NOMO-1 treated with DMSO at 0.1 percent for 48 hours (cell line): Measurements from ENCODE around the gene SEPTIN5.

Experiments used
- DNase-seq: peaks from one replicate; lab custom pipeline; 2025; ENCODE audit not compliant: unreplicated experiment; lab: John Stamatoyannopoulos, UW

Gene SEPTIN5

DNA sequence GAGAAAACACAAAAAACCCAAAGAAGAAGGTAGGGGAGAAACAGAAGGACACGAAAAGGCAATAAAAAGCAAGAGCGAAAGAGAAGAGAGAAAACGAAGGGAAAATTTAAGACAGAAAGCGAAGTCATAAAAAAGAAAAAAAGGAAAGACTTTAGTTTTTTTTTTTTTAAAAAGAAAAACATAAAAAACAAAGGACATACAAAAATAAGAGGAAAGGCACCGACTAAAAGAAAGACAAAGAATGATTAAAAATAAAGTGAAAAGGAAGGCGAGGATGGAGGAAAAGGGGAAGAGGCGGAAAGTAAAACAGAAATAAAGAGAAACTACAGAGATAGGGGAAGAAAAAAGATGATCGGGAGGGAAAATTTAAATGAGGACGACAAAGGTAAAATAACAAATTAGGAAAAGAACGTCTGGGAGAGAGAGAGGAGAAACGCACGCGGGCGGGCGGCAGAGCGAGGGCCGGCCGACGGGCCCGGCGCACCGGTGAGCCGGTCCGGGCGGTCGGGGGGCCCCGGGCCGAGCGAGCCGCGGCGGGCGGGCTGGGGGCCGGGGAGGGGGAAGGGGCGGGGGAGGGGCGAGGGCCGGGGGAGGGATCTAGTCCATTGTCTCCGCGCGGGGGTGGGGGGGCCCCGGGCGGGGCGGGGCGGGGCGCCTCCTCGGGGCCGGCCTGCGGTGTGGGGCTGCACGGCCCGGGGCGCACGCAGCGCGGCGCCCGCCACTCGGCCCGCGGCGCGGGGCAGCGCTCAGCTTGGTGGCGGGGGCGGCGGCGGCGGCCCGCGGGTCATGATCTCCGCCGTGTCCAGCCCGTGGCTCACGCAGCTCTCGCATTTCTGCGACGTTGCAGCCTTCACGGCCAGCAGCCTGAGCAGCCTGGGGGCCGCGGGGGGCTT lies 46.0 kb downstream of the SEPTIN5 start, which contains the start of gene TBX1:
Gene TBX1 (plus strand): TSS at position 721 of the 893 bp plus-strand sequence. CDS start 66 bp downstream, at position 787.
- DNase-seq = no peak

DNA sequence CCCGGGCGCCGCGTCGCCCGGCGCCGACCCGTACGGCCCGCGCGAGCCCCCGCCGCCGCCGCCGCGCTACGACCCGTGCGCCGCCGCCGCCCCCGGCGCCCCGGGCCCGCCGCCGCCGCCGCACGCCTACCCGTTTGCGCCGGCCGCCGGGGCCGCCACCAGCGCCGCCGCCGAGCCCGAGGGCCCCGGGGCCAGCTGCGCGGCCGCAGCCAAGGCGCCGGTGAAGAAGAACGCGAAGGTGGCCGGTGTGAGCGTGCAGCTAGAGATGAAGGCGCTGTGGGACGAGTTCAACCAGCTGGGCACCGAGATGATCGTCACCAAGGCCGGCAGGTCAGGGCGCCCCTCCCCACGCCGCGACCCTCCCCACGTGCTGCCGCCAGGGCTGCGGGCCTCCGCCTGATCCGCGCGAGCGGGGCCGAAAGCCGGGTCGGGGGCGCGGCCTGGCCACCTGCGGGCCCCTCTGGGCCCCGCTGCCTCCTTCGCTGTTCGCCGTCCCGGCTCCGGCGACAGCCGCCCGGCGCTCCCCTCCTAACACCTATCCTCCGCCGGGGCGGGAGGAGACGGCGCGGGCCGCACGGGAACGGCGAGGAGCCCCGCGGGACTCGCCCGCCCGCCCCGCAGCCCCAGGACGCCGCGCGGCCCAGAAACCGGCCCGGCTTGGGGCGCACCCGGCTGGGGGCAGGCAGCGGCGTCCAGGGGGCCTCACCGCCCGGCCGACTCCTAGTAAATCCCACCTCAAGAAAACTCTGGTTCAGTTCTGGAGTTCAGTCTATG lies 46.8 kb downstream of the SEPTIN5 start:
- no peak for DNase-seq

GRCh38 chr22:19761725-19762567 lies 47.6 kb downstream of the SEPTIN5 start:
- DNase-seq = no peak

GRCh38 chr22:19762568-19763457 lies 48.5 kb downstream of the SEPTIN5 start:
- no peak for DNase-seq

DNA sequence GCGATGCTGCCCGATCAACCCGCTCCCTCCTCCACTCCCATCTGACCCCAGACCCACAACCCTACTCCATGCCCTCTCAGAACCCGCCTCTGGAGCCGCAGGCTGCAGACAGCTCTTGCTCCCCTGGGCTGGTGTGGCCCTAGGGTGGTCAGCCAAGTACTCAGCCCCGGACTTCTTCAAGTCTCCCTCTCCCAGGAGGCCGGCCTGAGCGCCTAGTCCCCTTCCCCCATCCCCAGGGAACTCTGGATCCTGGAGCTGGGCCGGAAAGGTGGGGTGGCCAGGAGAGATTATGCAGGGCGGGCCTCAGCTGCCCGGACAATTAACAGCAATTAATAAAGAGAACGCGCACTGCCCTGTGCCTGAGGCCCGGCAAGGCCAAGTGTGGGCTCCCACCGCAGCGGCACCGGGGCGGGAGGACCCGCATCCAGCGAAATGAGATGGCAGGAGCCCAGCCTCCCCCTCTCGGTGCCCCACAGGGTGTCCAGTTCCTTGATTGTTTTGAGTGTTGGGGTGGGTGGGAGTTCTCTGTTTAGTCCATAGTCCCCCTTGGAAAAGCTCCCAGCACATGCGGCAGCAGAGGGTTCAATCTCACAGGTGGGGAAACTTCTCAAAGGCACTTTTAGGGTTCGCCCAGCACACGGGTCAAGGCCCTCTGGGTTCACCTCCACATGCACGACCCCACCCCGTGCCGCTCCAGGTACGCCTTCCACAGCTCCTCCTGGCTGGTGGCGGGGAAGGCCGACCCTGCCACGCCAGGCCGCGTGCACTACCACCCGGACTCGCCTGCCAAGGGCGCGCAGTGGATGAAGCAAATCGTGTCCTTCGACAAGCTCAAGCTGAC lies 49.4 kb downstream of the SEPTIN5 start:
- no peak for DNase-seq

DNA sequence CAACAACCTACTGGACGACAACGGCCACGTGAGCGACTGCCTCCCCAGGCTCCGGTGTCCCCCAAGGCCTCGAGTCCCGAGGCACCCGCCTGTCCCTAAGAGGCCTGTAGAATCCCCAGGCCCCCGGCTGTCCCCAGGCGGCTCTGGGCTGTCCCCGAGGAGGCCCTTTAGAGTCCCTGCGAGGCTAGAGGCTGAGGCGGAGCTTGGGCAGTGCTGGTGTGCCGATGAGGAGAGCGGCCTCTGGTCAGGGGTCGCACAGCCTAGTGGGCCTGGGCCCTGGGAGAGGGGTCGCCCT lies 49.9 kb downstream of the SEPTIN5 start:
- no peak for DNase-seq

GRCh38 chr22:19764636-19765476 lies 50.6 kb downstream of the SEPTIN5 start:
- DNase-seq = no peak

DNA sequence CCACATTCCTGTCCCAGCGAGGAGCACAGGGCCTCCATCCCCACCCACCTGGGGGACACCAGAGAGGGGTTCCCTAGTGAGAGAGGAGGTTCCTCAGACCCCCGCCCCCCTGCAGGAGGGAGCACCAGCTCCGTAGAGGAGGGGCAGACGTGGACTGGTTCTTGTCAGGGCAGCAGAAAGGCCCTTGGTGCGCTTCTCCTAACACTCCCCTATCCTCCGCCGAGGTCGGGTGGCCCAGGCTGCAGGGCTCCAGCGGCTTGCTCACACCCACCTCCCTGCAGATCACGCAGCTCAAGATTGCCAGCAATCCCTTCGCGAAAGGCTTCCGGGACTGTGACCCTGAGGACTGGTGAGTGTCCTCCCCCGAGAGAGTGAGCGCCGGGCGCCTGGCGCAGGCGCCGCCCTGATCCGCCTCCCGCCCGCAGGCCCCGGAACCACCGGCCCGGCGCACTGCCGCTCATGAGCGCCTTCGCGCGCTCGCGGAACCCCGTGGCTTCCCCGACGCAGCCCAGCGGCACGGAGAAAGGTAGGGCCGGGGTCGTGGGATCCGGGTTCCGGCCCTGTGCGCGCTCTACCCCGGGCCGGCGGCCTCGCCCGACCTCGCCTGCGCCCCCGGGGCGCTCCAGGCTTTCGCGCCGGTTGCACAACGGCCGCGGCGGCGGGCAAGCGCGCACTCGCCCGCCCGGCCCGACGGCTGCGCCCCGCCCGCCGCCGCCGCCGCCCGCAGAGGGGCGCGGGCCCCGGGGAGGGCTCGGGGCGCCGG lies 51.4 kb downstream of the SEPTIN5 start:
- peak; percentile 49 for DNase-seq

- no peak for DNase-seq
These were observed 51.9 kb downstream of the SEPTIN5 start for GRCh38 chr22:19766240-19766510.

DNA sequence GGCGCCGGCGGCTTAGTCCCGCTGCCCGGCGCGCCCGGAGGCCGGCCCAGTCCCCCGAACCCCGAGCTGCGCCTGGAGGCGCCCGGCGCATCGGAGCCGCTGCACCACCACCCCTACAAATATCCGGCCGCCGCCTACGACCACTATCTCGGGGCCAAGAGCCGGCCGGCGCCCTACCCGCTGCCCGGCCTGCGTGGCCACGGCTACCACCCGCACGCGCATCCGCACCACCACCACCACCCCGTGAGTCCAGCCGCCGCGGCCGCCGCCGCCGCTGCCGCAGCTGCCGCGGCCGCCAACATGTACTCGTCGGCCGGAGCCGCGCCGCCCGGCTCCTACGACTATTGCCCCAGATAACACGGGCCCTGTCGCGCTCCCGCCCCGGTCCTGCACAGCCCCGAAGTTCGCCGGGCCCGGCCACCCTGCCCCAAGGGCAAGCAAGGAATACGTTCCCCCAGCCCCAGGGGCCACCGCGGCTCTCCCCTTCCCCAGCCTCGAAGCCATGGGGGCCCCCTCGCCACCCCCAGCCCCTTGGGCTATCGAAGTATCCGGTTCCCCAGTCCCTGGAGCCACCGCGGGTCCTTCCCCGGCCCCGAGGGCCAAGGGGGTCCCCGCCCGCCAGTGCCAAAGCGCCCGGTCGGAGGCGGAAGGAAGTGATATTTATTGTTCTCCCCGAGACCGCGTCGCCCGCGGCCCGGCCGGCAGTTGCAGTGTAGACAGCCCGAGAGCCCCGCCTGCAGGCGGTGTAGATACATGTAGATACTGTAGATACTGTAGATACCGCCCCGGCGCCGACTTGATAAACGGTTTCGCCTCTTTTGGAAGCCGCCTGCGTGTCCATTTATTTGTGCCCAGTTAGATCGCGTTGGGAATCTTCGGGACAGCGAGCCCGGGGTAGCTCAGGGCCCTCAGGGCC lies 52.5 kb downstream of the SEPTIN5 start:
- DNase-seq = peak; percentile 90

- no peak for DNase-seq
These were observed 53.4 kb downstream of the SEPTIN5 start for GRCh38 chr22:19767427-19768341.

- no peak for DNase-seq
These were observed 55.1 kb downstream of the SEPTIN5 start for GRCh38 chr22:19769393-19769715.

DNA sequence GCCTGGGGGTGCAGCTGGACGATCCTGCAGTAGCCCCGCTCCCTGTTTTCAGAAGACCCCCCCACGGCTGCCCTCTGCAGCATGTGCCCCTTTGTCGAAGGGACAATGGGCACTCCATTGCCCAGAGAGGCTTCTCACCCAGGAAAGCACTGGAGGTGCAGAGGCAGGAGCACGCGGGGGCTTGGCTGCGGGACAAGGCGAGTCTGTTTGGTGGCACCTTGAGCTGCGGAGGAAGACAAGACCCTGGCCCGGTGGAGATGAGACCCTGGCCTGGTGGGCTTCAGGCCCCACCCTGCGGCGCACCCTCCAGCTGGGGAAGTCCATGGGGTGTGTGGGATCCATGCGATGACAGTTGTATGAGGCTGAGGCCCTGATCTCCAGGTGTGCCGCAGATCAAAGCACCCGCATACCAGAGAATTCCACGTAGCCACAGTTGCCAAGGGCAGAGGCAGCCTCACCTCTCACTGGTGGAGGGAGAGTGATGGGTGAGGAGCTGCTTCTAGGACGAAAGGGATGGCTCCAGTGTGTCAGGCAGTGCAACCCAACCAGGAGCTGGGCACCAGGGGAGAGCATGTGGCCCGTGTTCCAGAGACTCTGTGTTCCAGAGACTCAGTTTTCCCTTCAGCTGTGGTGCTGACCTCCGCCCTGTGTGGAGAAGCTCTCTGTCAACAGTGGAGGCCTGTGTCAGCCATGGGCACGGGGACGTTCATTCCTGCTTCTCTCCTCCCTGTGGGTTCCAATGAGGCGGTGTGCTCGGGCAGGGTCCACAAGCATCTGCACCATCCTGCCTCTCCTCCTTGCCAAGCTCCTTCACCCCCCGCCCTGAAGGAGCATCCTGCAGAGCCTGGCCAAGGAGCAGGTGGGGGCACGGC lies 56.3 kb downstream of the SEPTIN5 start:
- DNase-seq = no peak

GRCh38 chr22:19772422-19772672 lies 58.0 kb downstream of the SEPTIN5 start:
- no peak for DNase-seq
